MM.1S (cell line): ENCODE results near the gene LAYN.

Experiments used
- EZH2 ChIP-seq: fragments of 300-600 bp; sonication (generic); optimal IDR thresholded peaks from 2 replicates; pipeline ENCODE3; 2017; ENCODE audit warnings: low read depth, mild to moderate bottlenecking, antibody characterized with exemption, low read length, mixed read lengths
- TF ChIP-seq, protein P1 (sequence below): fragments of 300-600 bp; sonication (generic); IDR thresholded peaks from 2 replicates; pipeline ENCODE4 v1.5.1; 2016; ENCODE audit warnings: antibody characterized with exemption, low read length, mixed read lengths

DNA sequence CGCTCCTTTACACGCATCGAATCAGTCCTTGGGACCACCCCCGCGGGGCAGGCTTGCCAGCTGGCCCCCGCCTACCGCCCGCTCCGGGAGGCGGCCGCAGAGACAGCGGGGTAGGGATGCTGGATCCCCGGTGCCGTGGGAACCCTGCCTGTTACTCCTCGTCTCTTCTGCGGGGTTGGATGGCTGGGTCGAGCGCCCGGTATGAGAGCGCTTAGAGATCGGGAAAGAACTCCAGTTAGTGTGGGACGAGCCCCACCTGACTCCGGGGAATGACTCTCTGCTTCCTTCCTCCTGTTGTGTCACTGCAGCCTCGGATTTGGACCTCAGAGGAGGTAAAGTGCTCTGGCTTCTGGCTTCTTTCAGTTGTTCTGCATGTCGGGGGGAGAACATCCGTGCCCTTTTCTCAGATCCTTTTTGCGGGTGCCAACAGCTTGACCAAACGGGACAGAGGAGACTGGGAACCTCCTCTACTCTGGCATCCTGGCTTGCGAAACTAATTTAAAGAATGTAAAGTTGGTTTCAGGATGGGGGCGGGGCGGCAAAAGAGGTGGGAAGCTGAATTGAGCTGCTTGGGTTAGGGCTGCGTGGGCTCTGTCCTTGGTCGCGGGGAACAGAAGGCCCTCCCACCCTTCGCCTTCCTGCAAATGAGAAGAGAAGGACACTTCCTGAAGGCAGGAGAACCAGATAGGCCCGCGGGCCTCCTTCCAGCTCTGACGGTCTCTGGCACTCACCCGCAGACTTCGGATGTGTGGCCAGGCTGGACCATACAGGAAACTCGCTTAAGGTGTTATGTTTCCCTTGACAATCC is 938 bp downstream of the LAYN start:
- TF ChIP-seq, protein P1, sequence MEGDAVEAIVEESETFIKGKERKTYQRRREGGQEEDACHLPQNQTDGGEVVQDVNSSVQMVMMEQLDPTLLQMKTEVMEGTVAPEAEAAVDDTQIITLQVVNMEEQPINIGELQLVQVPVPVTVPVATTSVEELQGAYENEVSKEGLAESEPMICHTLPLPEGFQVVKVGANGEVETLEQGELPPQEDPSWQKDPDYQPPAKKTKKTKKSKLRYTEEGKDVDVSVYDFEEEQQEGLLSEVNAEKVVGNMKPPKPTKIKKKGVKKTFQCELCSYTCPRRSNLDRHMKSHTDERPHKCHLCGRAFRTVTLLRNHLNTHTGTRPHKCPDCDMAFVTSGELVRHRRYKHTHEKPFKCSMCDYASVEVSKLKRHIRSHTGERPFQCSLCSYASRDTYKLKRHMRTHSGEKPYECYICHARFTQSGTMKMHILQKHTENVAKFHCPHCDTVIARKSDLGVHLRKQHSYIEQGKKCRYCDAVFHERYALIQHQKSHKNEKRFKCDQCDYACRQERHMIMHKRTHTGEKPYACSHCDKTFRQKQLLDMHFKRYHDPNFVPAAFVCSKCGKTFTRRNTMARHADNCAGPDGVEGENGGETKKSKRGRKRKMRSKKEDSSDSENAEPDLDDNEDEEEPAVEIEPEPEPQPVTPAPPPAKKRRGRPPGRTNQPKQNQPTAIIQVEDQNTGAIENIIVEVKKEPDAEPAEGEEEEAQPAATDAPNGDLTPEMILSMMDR: no peak
- no peak for TF ChIP-seq EZH2
